HG02852 (cell line): Measurements from ENCODE around the gene TMEM72.
A peak's percentile ranks its signal among the peaks of the same experiment; 100 is the strongest.

Source experiments
- ATAC-seq: cut with Tn5 transposase; IDR thresholded peaks from one replicate; pipeline ENCODE4 v1.9.1; 2021; ENCODE audit warnings: mild to moderate bottlenecking, moderate library complexity; ENCODE audit not compliant: unreplicated experiment

The TMEM72 gene

DNA sequence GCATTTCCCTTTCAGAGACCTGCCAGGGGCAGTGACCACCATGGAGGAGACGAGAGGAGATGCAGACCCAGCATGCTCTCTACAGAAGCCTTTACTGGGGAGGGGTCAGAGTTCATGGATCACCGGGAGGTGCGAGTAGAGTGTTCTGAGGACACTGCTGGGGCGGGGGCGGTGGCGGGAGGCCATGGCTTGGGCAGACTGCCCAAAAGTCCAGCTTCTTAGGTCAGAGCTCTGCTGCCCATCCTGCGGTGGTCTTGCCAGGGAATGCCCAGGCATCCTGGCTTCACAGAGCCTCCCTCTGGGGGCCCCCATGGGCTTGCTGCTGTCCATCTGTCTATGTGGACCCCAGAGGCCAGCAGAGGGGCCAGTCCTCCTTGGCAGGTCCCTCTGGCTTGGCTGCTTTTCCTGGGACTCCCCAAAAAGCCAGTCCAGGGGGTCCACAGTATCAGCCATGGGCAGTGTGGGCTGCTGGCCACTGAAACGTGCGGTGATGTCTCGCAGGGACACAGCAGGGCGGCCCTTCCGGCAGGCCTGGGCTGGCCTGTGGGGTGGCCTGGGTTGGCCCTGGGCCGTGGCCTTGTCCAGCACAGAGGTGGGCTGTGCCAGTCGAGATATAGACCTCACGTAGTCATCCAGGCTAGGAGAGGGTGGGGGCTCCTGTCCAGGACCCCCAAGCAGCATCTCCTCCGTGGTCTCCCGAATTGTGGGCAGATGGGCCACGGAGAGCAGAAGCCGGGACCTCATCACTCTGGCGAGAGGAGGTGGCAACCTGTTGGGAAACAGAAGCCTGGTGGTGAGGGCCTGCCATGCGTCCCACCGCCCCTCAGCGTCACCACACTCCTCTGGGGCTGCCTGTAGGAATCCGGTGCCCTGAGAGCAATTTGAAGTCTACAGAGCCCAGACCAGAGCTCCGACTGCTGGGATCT lies 66.4 kb downstream of the TMEM72 start:
- ATAC-seq = no peak

DNA sequence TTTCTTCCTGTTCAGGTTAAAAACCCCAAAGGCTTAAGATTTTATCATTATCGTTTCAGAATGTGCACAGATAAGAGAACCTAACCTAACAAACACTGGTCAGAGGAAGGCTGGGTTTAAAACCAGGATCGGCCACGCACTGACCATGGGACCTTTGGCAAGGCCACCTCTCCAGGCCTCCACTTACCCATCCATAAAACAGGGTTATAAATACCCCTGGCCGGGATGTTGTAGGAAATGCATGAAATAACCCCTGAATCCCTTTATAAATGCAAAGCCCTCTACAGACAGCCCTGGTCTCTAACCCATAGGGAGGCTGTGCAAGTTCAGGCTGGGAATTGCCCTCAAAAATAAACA lies 67.1 kb downstream of the TMEM72 start:
- ATAC-seq = no peak

DNA sequence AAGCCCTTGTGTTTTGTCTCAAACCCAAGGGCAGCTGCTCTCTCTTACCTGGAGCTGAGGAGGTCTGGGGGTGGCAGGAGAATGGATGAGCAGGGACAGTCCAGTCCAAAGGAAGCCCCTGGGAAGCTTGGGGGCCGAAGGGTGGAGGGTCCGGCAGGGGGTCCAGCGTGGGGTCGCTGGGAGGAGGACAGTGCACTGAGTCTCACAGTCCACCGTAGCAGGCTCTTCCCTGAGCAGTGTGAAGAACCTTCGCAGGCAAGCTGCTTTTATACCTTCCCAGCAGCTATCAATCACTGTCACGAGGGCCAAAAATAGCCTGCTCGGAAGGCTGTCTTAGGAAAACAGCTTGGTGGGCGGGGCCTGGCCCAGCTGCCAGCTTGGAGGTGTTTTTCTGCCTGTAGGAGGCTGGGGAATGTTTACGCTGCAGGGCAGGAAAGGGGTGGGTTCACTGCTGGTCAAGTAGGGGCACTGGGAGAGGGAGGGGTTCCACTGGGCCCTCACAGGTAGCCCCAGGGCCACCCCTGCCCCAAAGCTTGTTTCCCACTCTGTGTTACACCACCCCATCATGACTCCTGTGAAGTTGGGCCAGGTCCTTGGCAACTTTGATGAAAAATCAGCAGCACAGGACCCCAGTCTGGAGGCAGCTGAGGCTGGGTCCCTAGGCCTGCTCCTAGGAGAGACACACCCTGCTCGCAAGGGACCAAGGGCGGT lies 67.6 kb downstream of the TMEM72 start, which contains the start of gene DEPP1:
Gene DEPP1 (minus strand): TSS at position 240 of the 711 bp plus-strand sequence. CDS start 779 bp downstream, outside the sequence.
- ATAC-seq = no peak

DNA sequence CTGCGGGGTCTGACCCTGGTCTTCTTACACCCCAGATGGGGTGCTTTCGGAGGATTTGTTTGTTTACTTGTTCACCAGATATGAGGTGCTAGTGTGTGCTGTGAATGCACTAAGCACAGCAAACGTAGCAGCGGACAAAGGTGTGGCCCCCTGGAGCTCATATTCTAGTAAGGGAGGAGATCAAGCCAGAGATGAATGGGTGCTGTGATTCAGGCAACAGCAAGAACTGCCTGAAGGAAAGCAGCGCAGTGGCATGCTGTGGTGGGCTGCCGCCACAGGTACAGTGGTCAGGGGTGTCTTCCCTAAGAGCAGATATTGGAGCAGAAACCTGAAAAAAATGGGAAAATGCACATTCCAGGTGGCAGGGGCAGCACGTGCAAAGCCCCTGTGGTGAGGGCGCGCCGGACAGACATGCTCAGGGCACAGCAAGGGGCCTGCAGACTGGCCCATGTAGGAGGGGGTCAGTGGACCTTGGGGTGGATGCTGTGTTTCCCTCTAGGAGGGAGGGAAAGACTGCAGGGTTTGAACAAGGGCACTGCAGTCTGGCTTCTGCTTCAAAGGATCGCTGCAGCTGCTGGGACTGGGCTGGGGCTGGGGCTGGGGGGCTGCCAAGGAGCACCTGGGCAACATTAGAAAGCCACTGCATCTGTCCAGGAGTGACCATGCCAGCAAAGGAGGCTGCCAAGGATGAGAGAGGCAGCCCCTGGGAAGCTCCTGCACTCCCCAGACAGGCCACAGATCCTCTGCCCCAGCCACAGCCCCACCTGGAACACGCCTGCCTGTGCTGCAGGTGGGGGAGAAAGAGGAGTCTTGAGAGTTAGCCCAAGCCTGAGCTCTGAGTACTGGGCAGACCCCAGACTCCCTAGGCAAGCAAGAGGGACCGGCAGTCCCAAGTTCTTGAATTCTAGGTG lies 68.4 kb downstream of the TMEM72 start:
- no peak for ATAC-seq

DNA sequence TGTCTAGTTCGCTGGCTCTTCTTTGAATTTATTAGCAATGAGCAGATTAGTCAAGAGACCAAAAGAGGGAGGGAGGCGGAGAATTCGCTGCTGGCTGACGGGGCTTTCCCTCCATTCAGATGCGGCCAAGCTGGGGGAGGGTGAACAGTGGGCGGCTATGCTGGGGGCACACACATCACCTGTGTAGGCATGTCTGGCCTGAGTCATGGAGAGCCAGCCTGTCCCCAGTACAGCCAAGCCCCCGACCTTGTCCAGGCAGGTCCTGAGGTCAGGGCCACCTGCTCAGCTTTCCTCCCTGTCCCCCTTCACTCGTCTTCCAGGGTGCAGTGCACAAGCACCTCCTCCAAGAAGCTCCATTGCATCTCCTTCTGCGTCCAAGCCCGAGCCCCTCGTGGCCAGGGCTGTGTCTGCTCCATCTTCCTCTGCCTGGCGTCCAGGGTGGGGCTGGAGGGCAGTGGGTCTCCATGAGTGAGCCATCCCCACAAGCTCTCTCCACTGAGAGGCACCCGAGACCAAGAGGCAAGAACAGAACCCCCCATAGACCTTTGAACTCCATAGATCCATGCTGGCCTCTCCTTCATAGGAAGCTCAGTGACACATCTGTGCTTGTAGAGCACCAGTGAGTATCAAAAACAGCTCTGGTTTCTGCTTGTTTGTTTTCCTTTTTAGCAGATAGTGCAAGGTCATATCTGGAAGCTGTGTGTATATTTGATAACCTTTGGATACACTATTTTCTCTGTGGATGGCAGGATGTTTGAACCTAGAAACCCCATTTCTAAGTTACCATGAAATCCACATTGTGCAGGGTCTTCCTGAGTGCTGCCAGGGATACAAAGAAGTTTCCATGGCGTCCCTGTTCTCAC lies 69.4 kb downstream of the TMEM72 start:
- no peak for ATAC-seq

DNA sequence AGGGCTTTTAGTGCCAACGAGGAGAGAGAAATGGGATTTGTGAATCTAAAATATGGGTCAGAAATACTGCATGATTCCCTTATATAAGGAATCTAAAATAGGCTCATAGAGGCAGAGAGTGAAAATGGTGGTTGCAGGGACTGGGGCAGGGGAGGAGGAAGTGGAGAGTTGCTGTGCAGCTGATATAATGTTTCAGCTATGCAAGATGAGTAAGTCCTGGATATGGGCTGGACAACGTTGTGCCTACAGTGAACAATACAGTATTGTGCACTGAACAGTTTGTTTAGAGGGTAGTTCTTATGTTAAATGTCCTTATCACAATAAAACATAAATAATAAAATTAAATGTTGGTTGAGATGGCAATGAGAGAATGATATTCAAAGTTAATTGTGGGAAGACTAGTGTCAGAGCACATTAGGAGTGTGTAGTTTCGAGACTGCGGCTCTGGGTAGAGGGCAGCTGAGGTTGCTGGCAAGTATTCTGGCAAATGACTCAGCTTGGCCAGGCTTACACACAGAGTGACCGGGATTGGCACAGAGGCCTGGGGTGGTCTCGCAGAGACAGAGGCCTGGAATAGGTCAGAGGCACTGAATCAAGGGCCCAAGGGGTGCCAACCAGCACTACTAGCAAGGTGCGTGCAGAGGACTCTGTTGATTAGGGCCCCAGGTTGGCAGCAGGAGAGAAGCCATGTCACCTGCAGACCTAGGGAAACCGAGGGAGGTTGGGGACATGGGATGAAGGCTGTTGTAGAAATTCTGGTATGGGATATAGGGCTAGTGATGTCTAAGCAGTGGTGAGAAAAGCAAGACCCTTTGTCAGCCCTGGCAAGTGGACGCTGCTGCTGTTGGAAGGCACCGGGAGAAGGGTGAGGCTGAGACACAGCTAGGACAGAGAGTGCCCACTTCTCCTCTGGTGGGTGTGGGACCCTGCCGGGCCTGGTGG lies 70.3 kb downstream of the TMEM72 start:
- ATAC-seq = peak; percentile 68

DNA sequence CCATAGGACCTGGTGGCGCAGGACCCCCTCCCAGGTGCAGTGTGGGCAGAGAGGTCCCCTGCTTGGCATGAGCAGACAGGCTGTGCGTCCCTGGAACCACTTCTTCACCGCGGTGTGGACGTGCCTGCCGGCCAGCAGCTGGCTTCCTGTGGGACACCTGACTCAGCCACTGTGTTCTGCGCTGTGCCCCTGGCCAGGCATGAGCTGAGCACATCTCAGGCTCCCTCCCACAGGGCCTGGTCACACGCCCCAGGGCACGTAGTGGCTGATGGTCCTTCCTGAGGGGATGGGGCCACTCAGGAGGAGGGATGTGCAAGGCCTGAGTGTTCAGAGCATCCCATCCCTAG lies 71.0 kb downstream of the TMEM72 start:
- ATAC-seq = no peak

DNA sequence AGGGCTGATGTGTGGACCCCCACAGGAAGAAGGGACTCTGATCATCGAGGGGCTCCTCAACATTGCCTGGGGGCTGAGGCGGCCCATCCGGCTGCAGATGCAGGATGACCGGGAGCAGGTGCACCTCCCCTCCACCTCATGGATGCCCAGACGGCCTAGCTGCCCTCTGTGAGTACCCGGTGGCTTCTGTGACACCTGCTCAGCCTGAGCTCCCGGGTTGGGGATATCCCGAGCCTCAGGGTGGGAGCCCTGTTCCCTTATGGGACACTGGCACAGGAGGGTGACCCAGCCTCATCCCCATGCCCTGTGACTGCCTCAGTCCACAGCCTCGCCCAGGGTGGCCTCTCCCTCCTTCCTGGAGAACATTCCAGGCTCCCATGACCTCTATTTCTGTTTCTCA lies 71.4 kb downstream of the TMEM72 start:
- no peak for ATAC-seq

DNA sequence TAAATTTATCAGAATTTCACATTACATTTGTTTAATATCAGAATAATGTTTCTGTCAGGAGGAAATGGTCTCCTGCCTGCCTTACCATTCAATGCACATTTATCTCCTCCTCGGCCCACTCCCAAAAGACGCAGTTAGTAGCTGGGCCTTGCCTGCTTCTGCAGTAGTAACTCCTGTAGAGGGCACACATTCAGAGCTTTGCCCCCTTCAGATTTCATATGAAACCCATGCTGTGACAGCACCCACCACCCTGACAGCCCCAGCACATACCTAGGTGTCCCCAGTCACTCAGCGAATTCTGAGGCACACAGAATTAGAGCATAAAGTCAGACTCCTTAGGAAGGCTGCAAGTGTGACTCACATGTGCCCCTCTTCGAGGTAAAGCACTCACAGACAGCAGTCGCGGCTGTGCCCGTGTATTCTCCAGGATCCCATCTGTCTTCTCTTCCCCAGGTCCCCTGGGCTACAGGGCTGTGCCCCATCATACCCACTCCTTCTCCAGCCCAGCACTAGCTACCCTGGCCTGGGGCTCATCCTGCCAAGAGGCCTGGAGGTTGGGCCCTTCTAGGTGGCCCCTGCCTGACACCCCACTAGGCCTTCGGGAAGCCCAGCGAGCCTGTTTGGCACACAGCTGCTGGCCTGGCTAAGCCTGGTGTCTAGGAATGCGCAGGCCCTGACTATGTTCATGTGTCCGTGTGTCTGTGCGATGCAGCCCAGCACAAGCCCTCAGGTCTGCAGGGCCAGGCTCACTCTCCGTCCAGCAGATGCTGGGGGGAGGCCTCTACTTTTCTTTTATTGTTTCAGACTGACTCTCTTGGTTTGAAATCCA lies 72.1 kb downstream of the TMEM72 start:
- no peak for ATAC-seq

DNA sequence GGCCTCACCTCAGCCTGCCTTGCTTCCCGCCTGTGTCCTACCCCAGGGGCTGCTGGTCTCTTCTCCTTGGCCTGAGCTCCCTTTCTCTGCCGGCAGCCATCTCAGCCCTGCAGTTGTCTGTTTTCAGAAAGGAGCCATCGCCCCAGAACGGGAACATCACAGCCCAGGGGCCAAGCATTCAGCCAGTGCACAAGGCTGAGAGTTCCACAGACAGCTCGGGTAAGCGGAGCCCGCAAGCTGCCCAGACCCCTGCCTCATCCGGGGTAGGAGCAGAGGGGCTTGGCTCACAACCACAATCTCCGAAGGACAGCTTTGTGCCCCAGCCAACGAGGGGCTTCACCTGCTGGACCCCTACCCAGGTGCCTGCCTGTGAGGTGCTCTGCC lies 72.8 kb downstream of the TMEM72 start:
- no peak for ATAC-seq

DNA sequence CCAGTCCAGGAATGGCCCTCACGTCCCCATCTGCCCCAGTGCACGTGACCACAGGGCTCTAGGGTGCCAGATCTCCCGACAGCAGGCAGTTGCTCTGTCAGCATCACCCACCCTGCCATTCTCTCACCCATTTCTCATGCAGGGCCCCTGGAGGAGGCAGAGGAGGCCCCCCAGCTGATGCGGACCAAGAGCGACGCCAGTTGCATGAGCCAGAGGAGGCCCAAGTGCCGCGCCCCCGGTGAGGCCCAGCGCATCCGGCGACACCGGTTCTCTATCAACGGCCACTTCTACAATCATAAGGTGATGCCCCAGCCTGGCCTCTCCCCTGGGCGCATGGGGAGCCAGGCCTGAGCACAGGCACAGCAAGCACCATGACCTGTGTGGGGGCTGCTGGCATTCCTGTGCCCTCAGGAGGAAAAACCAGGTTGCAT lies 73.5 kb downstream of the TMEM72 start:
- no peak for ATAC-seq

DNA sequence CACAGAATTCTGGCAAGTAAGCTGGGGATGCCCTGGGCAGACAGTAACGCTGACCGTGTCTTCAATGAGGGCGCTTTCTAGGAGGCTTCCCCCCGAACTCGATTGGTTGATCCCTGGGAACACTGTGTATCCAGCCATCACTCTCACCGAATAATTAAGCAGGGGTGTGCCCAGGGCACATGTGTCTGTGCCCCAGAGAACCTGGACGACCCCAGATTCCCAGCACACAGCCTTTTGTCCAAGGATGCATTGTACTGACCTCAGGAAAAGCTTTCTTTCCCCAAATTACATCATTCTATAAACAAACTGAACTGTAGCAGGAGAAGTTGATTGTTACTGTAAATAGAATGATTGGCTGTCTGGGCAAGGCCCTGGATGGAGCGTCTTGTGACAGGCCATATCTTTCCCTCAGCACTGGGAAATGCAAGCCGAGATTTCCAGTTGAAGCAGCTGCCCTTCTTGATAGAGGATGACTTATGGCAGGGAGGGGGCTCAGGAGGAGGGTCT lies 74.1 kb downstream of the TMEM72 start:
- ATAC-seq = no peak

DNA sequence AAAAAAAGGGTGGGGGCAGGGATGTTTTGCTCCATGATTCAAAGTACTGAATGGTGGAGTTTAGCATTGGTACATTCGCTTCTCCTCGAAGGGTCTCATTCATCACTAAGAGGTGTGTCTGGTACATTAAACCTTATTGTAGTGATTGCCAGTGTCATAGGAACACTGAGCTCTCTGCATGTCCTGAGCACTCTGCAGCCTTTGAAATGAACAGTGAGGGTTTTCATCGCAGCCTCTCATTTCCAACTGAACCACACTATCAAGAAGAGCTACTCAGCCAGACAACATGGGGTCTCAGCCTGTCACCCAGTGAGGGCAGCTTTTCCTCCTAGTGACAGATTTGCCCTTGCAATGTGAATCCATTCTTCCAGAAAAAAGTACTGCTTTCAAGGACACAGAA lies 75.0 kb downstream of the TMEM72 start:
- no peak for ATAC-seq
